H9 (cell line): ENCODE results near the gene KLF6. TPM values are rescaled to one million over a fixed set of nuclear protein-coding genes. Genes with fewer than 3 reads are reported as not detected.

ENCODE experiments used
- DNase-seq: peaks from one replicate; pipeline ENCODE4 v3.0.0-alpha.2; 2017
- H2AFZ ChIP-seq: one replicate; pipeline ENCODE4 v1.6.1; 2013; ENCODE audit warnings: mild to moderate bottlenecking, low read length, control low read depth, moderate library complexity
- H2AK5ac ChIP-seq: 2 replicates; pipeline ENCODE4 v1.6.1; 2013; ENCODE audit warnings: low read length, control low read depth, mixed read lengths; ENCODE audit not compliant: insufficient read length
- H2BK120ac ChIP-seq: one replicate; pipeline ENCODE4 v1.6.1; 2013; ENCODE audit warnings: low read depth, mild to moderate bottlenecking, low read length, control low read depth, inconsistent platforms; ENCODE audit not compliant: poor library complexity, severe bottlenecking
- H2BK12ac ChIP-seq: 2 replicates; pipeline ENCODE4 v1.6.1; 2013; ENCODE audit warnings: low read length, control low read depth, mixed read lengths, low read depth; ENCODE audit not compliant: insufficient read length
- H2BK15ac ChIP-seq: 2 replicates; pipeline ENCODE4 v1.6.1; 2013; ENCODE audit warnings: low read depth, low read length, control low read depth
- H2BK20ac ChIP-seq: one replicate; pipeline ENCODE4 v1.6.1; 2013; ENCODE audit warnings: low read depth, mild to moderate bottlenecking, low read length, control low read depth, inconsistent platforms; ENCODE audit not compliant: poor library complexity, severe bottlenecking
- H2BK5ac ChIP-seq: 2 replicates; pipeline ENCODE4 v1.6.1; 2013; ENCODE audit warnings: low read length, control low read depth, mixed read lengths; ENCODE audit not compliant: insufficient read length
- H3K14ac ChIP-seq: 2 replicates; pipeline ENCODE4 v1.6.1; 2013; ENCODE audit warnings: low read length, control low read depth; ENCODE audit not compliant: insufficient read depth
- H3K18ac ChIP-seq: 2 replicates; pipeline ENCODE4 v1.6.1; 2013; ENCODE audit warnings: low read depth, mild to moderate bottlenecking, mixed read lengths, low read length, control low read depth; ENCODE audit not compliant: insufficient read length
- H3K23ac ChIP-seq: 2 replicates; pipeline ENCODE4 v1.6.1; 2013; ENCODE audit warnings: low read length, control low read depth, mixed read lengths, low read depth; ENCODE audit not compliant: insufficient read length
- H3K23me2 ChIP-seq: 2 replicates; pipeline ENCODE4 v1.6.1; 2013; ENCODE audit warnings: low read depth, mild to moderate bottlenecking, mixed read lengths, low read length, control low read depth; ENCODE audit not compliant: insufficient read length, poor library complexity, severe bottlenecking
- H3K27ac ChIP-seq: 2 replicates; pipeline ENCODE4 v1.5.1; 2013; ENCODE audit warnings: low read length, control low read depth, mixed read lengths, low read depth; ENCODE audit not compliant: insufficient read length
- H3K27me3 ChIP-seq: 2 replicates; pipeline ENCODE4 v1.6.1; 2013; ENCODE audit warnings: low read length, control low read depth, inconsistent platforms; ENCODE audit not compliant: insufficient read depth
- H3K4ac ChIP-seq: 2 replicates; pipeline ENCODE4 v1.6.1; 2013; ENCODE audit warnings: low read depth, mild to moderate bottlenecking, control low read depth, inconsistent platforms, low read length, moderate library complexity
- H3K4me1 ChIP-seq: 2 replicates; pipeline ENCODE4 v1.6.1; 2013; ENCODE audit warnings: low read length, control low read depth, inconsistent platforms; ENCODE audit not compliant: insufficient read depth
- H3K4me2 ChIP-seq: 2 replicates; pipeline ENCODE4 v1.6.1; 2013; ENCODE audit warnings: low read length, control low read depth, mixed read lengths; ENCODE audit not compliant: insufficient read length, insufficient read depth
- H3K56ac ChIP-seq: 2 replicates; pipeline ENCODE4 v1.6.1; 2013; ENCODE audit warnings: low read depth, mild to moderate bottlenecking, mixed read lengths, low read length, control low read depth; ENCODE audit not compliant: insufficient read length
- H3K79me1 ChIP-seq: 2 replicates; pipeline ENCODE4 v1.6.1; 2013; ENCODE audit warnings: low read depth, mild to moderate bottlenecking, moderate library complexity, low read length, control low read depth, inconsistent platforms; ENCODE audit not compliant: insufficient read depth, poor library complexity, severe bottlenecking
- H3K79me2 ChIP-seq: 2 replicates; pipeline ENCODE4 v1.6.1; 2013; ENCODE audit warnings: low read length, control low read depth, inconsistent platforms; ENCODE audit not compliant: insufficient read depth
- H3K9ac ChIP-seq: 2 replicates; pipeline ENCODE4 v1.6.1; 2013; ENCODE audit warnings: low read length, control low read depth, mixed read lengths; ENCODE audit not compliant: insufficient read length; ENCODE audit errors: extremely low read depth
- H3K9me3 ChIP-seq: one replicate; pipeline ENCODE4 v1.6.1; 2013; ENCODE audit warnings: low read depth, low read length, inconsistent platforms; ENCODE audit not compliant: control insufficient read depth
- H3T11ph ChIP-seq: one replicate; pipeline ENCODE4 v1.6.1; 2013; ENCODE audit warnings: mild to moderate bottlenecking, low read length, control low read depth, inconsistent platforms
- H4K20me1 ChIP-seq: one replicate; pipeline ENCODE4 v1.6.1; 2013; ENCODE audit not compliant: control insufficient read depth, insufficient read length, insufficient read depth
- H4K5ac ChIP-seq: 2 replicates; pipeline ENCODE4 v1.6.1; 2013; ENCODE audit warnings: low read depth, mild to moderate bottlenecking, mixed read lengths, low read length, control low read depth; ENCODE audit not compliant: insufficient read length
- H4K8ac ChIP-seq: replicated peaks from 2 replicates; pipeline ENCODE4 v1.6.1; 2013; ENCODE audit warnings: low read length, control low read depth, mixed read lengths, low read depth; ENCODE audit not compliant: insufficient read length
- H4K91ac ChIP-seq: 2 replicates; pipeline ENCODE4 v1.6.1; 2013; ENCODE audit warnings: low read depth, mild to moderate bottlenecking, moderate library complexity, mixed read lengths, low read length, control low read depth; ENCODE audit not compliant: insufficient read length
- H3K27ac Mint-ChIP-seq, 3 experiments: 2 replicates in 2 of 3; 3 replicates in 1 of 3; pipeline ENCODE4 v1.8.0; 2020 to 2021; ENCODE audit warnings: mixed read lengths in 3 of 3, mild to moderate bottlenecking in 1 of 3, moderate library complexity in 1 of 3
- H3K27me3 Mint-ChIP-seq: 2 replicates; pipeline ENCODE4 v1.8.0; 2021; ENCODE audit warnings: low read depth, mild to moderate bottlenecking, moderate library complexity, mixed read lengths
- H3K36me3 Mint-ChIP-seq, 3 experiments: 2 replicates in 2 of 3; 3 replicates in 1 of 3; pipeline ENCODE4 v1.8.0; 2020 to 2021; ENCODE audit warnings: low read depth in 3 of 3, mixed read lengths in 3 of 3; ENCODE audit not compliant: insufficient read depth in 1 of 3
- H3K4me1 Mint-ChIP-seq, 2 experiments: 2 replicates each; pipeline ENCODE4 v1.8.0; 2020; ENCODE audit warnings: mixed read lengths in 2 of 2
- H3K4me3 Mint-ChIP-seq, 2 experiments: 2 replicates in 1 of 2; 3 replicates in 1 of 2; pipeline ENCODE4 v1.8.0; 2020 to 2021; ENCODE audit warnings: mild to moderate bottlenecking in 2 of 2, mixed read lengths in 2 of 2, moderate library complexity in 1 of 2
- H3K9me3 Mint-ChIP-seq, 2 experiments: 2 replicates in 1 of 2; 3 replicates in 1 of 2; pipeline ENCODE4 v1.8.0; 2020; ENCODE audit warnings: mild to moderate bottlenecking in 2 of 2, mixed read lengths in 2 of 2, moderate library complexity in 1 of 2
- CTCF ChIP-seq: fragments of 200-600 bp; sonication (generic); conservative IDR thresholded peaks from 3 replicates; pipeline ENCODE4 v1.8.0; 2021; ENCODE audit warnings: antibody characterized with exemption, mild to moderate bottlenecking
- WGBS: extraction: QIAGEN DNeasy Blood & Tissue Kit; methylation state at CpG from one replicate; pipeline ENCODE4 v1.1.7; 2013; ENCODE audit warnings: missing lambda C conversion rate, low lambda C conversion rate, mixed read lengths; ENCODE audit not compliant: insufficient read length; ENCODE audit errors: extremely low coverage; 5-methylcytosine and 5-hydroxymethylcytosine counted together
- total RNA-seq: library from RNA; stranded (reverse); gene quantifications from 2 replicates; pipeline ENCODE4 v1.2.1, GENCODE V29; 2021

KLF6 gene
- total RNA-seq, 1 experiment from 2014 or later = 19.3 TPM

GRCh38 chr10:3738855-3739350 lies 46.1 kb downstream of the KLF6 start:
- Histone ChIP-seq H2BK120ac (no peak overlapping the region), H3K23ac (no peak overlapping the region), H2AK5ac (no peak overlapping the region), H2BK5ac (no peak overlapping the region), H3K27me3 (no peaks in the 10 kb centered on the region), H3K9ac (no peak overlapping the region), H3T11ph (no peak overlapping the region), H3K79me2 (no peaks in the 10 kb centered on the region), H3K79me1 (no peaks in the 10 kb centered on the region), H2BK20ac (no peak overlapping the region), H3K4ac (no peak overlapping the region), H4K20me1 (no peaks in the 10 kb centered on the region), H3K23me2 (no peaks in the 10 kb centered on the region), H4K91ac (no peak overlapping the region), H2BK12ac (no peak overlapping the region), H2BK15ac (no peak overlapping the region), H3K56ac (no peak overlapping the region), H2AFZ (no peak overlapping the region), H4K5ac (no peak overlapping the region), H3K4me2 (no peak overlapping the region), H3K18ac (no peak overlapping the region), H3K4me1 (no peaks in the 10 kb centered on the region; the same call in 1 of the 2 replicates), H3K9me3 (no peaks in the 10 kb centered on the region), H3K14ac (no peak overlapping the region), H3K27ac (no peak overlapping the region), H4K8ac (no peak overlapping the region)
- Mint-ChIP-seq H3K4me1 (peaks cover 6 to 9% of the 10 kb centered on the region in 2 experiments), H3K27ac (no peak overlapping the region), H3K4me3 (no peak overlapping the region), H3K27me3 (no peaks in the 10 kb centered on the region), H3K9me3 (peaks cover 2 to 7% of the 10 kb centered on the region in 2 experiments; a peak in 4 of 5 replicates), H3K36me3 (peaks cover 0 to 6% (median 6%) of the 10 kb centered on the region in 3 experiments; a peak in 4 of 7 replicates)
- WGBS = no CpG with 5 or more reads among the region's 1 CpG
- no peak for TF ChIP-seq CTCF
- no peak for DNase-seq
